ENCODE data around the gene CAPSL. TPM values are rescaled to one million over a fixed set of nuclear protein-coding genes. Genes with fewer than 3 reads are reported as not detected.

The CAPSL gene
- total and polyA plus RNA-seq, 2 of the 8 experiments (the other 6 are each of a cell fraction or from before 2014, with no cell fraction given) = not detected

GRCh38 chr5:35867998-35868397, 70.4 kb downstream of the CAPSL start (continued):
- TF ChIP-seq RAD21 (IDR thresholded peaks at IDR 0.05 in 1 of 2, conservative IDR thresholded peaks at IDR 0.05 in 1 of 2; ENCODE audit: low read depth in 2 of 2, low read length in 2 of 2) (no peak), RBBP5 (IDR thresholded peaks at IDR 0.05; ENCODE audit: borderline replicate concordance, low read depth, low read length) (no peak), RFX5 (IDR thresholded peaks at IDR 0.05; ENCODE audit: borderline replicate concordance, low read depth, low read length) (no peak), PHF8 (conservative IDR thresholded peaks at IDR 0.05; ENCODE audit: low read depth, low read length) (no peak), TAF7 (optimal IDR thresholded peaks at IDR 0.05; ENCODE audit: borderline replicate concordance, low read depth, low read length) (no peak), POU5F1 (IDR thresholded peaks at IDR 0.05; ENCODE audit: low read depth, low read length) (no peak)
